ENCODE measurements around the gene GRAMD2A.

The GRAMD2A gene

GRCh38 chr15:72216079-72216478 lies 18.5 kb upstream of the GRAMD2A start:
- no peak for DNase-seq

GRCh38 chr15:72207558-72208085 lies 10.0 kb upstream of the GRAMD2A start:
- DNase-seq: no peak

- no peak for DNase-seq
Observed at GRCh38 chr15:72206677-72207000, 9.1 kb upstream of the GRAMD2A start.

GRCh38 chr15:72205896-72206676 lies 8.5 kb upstream of the GRAMD2A start:
- no peak for DNase-seq

GRCh38 chr15:72205273-72205672 lies 7.7 kb upstream of the GRAMD2A start:
- no peak for DNase-seq

GRCh38 chr15:72203507-72203837 lies 5.9 kb upstream of the GRAMD2A start:
- DNase-seq: no peak

- no peak for DNase-seq
Observed at GRCh38 chr15:72202801-72203506, 5.4 kb upstream of the GRAMD2A start.

- no peak for DNase-seq
Observed at GRCh38 chr15:72202302-72202701, 4.7 kb upstream of the GRAMD2A start.

- no peak for DNase-seq
Observed at GRCh38 chr15:72201391-72201921, 3.9 kb upstream of the GRAMD2A start.

- DNase-seq: no peak
Observed at GRCh38 chr15:72200395-72201237, 3.0 kb upstream of the GRAMD2A start.

- peak; percentile 70 for DNase-seq
Observed at GRCh38 chr15:72199721-72200212, 2.2 kb upstream of the GRAMD2A start.

GRCh38 chr15:72199205-72199515 lies 1.6 kb upstream of the GRAMD2A start:
- DNase-seq: no peak

- peak; percentile 80 for DNase-seq
Observed at GRCh38 chr15:72198356-72199204, 993 bp upstream of the GRAMD2A start.

- DNase-seq: no peak
Observed at GRCh38 chr15:72197041-72197459, 537 bp downstream of the GRAMD2A start.

- no peak for DNase-seq
Observed at GRCh38 chr15:72196409-72197040, 1.1 kb downstream of the GRAMD2A start.

- no peak for DNase-seq
Observed at GRCh38 chr15:72195101-72195511, 2.5 kb downstream of the GRAMD2A start.

GRCh38 chr15:72193836-72194396 lies 3.7 kb downstream of the GRAMD2A start:
- no peak for DNase-seq

- DNase-seq: no peak
Observed at GRCh38 chr15:72192416-72192815, 5.2 kb downstream of the GRAMD2A start.

- DNase-seq: no peak
Observed at GRCh38 chr15:72189250-72189902, 8.2 kb downstream of the GRAMD2A start.

- DNase-seq: no peak
Observed at GRCh38 chr15:72184165-72184811, 13.3 kb downstream of the GRAMD2A start.

All from NCI-H510A treated with DMSO at 0.1 percent for 48 hours (cell line).